GM18511 (cell line): ENCODE results near the gene NECAB2.
"Not testable (repeated sequence)": the region's sequence is repeated elsewhere in the genome, so short reads cannot be mapped to it uniquely, and the experiment has no call there.

ENCODE experiments used
- ATAC-seq: cut with Tn5 transposase; IDR thresholded peaks from one replicate; pipeline ENCODE4 v1.9.1; 2021; ENCODE audit warnings: mild to moderate bottlenecking, moderate library complexity; ENCODE audit not compliant: unreplicated experiment

NECAB2 gene

DNA sequence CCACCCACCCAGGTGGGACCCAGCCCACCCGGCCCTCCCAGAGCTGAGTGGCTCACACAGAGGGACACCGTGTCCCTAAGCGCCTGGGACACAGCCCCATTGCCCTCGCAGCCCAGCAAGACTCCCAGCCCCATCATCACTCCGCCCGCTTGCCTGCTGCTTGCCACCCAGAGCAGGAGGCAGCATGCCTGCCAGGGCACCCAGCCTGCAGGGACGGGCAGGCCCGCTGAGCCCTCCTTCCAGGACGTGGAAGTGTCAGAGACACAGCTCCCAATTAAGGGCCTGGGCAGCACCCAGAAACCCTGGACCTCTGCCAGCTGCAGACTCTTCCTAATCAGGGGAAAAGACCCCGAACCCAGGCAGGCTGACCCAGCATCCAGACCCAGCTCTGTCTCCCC, 32.2 kb upstream of the NECAB2 start:
- ATAC-seq: no peak

DNA sequence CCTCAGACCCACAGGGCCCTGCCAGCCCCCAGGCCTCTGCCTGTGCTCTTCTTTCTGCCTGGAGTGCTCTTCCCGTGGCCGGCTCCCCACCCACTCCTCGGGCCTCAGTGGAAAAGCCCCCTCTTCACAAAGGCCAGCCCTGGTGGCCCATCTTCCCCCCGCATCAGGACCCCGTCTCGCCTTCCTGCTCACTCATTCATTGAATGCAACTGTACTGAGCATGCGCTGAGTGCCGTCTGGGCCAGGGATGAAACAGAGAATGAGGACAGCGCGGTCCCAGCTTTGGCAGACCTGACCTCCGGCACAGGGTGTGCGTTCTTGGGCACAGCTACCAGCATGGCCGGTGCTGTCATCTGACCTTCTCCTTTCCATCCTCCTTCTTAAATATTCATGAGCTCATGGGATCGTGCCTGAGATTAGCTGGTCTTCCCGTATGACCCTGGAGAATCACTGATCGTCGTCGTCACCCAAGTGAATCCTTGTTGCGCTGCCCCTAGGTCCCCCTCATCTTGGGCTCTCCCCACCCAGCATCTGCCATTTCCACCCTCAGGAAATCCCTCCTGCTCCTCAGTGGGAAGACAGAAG, 31.4 kb upstream of the NECAB2 start:
- no peak for ATAC-seq

DNA sequence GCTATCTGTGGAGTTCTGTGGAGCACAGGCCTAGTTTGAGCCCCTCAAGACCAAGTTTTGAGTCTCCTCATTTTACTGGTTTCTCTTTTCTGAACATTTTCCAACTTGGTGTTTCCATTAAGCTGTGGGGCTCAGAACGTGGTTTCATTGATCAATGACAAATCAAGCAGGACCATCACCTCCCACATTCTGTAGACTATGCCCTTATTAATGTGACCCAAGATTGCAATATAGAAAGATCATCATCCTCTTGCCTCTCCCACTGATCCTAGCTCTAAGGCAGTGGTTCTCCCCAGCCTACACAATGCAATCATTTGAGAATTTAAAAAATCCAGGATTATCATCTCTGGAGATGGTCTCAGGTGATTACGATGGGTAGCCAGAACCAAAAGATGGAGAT, 30.8 kb upstream of the NECAB2 start:
- no peak for ATAC-seq

DNA sequence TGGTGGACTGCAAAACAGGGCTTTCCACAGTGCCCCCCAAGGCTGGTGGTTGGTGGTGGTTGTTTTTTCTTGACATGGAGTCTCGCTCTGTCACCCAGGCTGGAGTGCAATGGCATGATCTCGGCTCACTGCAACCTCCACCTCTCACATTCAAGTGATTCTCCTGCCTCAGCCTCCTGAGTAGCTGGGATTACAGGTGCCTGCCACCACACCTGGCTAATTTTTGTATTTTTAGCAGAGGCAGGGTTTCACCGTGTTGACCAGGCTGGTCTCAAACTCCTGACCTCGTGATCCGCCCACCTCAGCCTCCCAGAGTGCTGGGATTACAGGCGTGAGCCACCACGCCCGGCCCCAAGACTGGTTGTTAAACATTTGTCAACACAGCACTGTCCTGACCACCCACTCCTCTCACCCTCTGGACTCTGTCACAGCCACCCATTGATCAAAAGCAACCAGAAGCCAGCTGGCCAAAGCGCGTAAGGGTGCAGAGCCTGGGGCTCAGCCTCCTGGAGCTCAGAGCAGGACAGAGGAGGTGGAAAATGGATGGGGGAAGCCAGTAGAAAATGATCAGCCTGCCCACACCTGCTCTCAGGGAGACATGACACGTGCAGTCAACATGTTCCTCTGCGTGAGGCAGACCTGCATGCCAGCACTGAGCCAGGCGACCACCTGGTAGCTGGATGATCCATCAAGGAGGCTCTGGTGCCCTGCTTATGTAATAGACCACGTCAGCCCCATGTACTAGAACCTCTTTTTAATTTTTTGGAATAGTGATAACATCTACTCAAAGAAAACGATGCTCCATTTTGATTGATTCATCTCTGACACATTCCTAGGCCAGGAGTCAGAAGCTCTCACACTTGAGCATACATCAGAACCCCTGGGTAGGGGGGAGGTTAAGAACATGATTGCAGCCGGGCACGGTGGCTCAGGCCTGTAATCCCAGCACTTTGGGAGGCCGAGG, 29.8 kb upstream of the NECAB2 start:
- ATAC-seq: no peak

DNA sequence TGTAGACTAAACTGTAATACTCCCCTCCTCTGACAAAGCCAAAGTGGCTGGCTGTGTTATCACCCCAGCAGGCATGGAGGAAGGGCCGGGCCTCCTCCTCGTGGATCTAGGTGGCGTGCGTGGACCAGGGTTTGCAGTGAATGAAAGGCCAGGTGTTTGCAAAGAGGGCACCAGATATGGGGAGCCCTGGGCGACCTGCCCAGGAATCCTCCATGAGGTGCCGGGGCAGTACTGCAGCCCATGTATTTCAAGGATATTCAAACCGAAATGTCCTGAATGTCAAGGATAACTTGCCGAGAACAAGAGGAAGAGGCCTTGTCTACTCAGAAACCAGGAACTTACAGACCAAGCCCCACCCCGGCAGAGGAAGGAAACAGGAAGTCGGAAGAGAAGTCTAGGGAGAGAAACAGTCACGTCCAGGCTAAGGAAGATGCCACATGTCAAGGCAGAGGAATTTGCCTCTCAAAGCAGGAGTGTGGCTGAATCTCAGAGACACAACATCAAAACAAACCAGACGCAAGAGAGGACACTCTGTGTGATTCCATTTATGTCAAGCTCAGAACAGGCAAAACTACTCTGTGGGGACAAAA, 28.7 kb upstream of the NECAB2 start:
- ATAC-seq: no peak

DNA sequence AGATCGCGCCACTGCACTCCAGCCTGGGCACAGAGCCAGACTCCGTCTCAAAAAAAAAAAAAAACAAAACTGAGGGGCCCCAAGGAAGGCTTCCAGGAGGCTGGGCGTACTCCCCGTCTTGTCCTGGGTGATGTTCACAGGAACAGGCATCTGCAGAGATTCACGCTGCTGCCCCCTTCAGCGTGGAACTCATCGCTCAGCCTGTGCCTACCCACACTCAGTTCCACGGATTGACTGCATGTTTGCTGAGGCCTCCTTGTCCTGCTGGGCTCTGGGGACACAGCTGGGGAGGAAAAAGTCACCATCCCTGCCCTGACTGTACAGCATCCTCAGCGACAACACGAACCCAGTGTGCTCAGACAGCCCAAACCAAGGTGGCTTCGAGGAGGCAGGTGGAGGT, 27.9 kb upstream of the NECAB2 start:
- ATAC-seq: no peak

DNA sequence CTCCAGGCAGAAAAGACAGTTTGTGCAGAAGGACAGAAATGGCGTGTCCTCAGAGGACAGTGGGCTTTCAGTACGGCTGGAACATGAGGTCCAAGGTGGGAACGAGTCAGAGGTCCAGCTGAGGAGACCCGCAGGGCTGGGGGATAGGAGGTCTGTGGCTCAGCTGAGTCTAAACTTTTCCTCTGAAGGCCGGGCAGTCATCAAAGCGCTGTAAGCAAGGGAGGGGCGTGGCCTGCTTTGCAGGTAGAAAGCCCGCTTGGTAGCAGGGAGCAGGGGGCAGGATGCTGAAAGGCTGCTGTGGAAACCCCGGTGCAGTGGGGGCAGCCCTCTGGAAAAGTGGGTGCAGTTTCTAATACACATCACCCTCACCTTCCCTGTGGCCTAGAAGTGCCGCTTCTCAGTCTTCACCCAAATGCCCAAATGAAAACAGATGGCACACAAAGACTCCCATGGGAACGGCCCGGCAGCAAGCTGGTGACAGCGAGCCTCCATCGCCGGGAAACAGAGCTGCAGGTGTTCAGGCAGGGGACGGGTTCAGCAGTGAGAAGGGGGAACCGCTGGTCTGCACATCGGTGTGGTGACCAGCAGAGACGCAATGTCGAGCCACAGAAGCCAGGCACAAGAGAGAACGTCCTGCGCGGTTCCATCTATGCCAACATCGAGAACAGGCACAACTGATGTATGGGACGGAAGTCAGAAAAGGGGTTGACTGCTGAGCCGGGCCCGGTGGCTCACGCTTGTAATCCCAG, 27.2 kb upstream of the NECAB2 start:
- no peak for ATAC-seq

DNA sequence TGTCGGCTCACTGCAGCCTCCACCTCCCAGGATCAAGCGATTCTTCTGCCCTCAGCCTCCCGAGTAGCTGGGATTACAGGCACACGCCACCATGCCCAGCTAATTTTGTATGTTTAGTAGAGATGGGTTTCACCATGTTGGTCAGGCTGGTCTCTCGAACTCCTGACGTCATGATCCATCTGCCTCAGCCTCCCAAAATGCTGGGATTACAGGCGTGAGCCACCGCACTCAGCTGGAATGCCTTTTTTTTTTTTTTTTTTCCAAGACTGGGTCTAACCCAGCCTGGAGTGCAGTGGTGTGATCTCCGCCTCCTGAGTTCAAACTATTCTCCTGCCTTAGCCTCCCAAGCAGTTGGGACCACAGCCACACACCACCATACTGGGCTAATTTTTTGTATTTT, 26.5 kb upstream of the NECAB2 start:
- ATAC-seq: not testable (repeated sequence)

DNA sequence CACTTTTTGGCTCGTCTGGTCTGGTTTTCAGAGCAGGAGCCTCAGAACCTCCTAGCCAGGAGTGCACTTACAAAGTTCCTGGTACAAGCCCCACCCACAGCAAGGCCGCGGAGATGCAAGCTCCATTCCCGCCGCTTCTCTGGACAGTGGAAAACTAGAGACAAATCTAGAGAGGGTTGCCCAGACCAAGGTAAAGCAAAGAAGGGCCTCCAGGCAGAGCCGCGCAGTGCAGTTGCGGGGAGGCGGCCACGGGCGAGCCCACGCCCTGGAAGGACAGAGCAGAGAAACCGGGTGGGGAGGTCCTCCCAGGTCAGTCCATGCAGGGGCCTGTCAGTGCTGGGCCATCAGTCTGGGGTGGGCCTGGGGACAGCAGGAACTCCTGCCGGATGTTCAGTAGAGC, 26.0 kb upstream of the NECAB2 start:
- ATAC-seq: no peak

DNA sequence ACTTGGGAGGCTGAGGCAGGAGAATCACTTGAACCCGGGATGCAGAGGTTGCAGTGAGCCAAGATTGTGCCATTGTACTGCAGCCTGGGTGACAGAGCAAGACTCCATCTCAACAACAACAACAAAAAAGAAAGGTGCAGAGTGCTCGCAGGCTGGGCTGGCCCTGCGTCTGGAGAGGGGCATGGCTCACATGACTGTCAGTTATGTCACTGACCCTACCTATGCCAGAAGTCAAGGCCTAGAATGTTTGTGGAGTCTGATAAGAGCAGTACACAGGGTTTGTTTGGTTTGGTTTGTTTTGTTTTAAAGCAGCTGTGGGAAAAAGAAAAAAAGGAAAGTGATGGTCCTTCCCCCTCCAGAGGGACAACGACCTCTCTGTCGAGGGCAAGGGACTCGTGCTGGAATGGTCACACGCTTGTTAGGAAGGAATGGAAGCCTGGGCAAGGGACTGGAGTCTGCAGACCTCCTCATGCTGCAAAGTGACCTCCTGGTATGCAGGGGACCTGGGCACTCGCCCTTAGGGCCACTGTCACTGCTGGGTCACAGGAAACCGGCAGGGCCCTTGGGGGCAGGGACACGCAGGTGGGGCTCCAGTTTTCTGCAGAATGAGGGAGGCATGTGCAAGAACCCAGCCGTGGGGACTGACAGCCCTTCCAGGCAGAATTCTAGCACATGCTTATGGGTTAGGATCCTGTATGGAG, 25.1 kb upstream of the NECAB2 start:
- no peak for ATAC-seq

DNA sequence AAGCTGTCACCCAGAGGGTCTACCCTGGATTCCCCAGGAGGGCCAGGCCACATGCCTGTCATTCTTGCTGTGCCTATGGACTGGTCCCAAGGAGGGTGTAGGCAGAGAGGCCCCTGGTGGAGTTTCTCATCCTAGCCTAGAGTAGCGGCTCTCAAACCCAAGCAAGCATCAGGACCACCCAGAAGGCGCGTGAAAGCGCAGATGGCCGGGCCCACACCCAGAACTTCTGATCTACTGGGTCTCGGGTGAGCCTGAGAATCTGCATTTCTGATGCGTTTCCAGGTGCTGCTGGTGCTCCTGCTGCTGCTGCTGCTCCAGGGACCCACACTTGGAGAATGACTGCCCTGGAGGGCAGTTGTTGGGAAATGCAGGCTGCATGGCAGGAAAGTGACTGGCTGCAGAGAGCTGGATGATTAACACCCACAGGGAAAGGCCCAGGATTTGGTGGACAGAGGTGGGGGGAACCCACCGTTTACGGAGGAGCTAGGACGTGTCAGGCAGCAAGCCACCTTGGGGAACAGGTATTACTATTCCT, 24.5 kb upstream of the NECAB2 start:
- ATAC-seq: no peak

DNA sequence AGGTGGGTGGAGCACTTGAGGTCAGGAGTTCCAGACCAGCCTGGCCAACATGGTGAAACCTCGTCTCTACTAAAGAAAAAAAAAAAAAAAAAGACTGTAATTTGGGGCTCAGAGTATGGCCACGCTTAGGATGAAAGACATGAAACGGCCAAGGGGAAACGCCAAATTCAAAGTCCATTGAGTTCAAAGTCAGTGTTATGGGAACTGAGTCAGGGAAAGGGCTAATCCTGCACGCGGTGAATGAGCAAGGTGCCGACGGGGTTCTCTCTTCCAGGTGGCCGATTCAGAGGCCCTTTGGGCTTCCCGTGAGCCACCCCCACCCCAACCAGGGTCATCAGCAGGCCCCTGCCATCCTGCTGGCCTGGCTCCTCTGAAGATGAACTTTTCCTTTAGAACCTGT, 22.5 kb upstream of the NECAB2 start:
- ATAC-seq: no peak

DNA sequence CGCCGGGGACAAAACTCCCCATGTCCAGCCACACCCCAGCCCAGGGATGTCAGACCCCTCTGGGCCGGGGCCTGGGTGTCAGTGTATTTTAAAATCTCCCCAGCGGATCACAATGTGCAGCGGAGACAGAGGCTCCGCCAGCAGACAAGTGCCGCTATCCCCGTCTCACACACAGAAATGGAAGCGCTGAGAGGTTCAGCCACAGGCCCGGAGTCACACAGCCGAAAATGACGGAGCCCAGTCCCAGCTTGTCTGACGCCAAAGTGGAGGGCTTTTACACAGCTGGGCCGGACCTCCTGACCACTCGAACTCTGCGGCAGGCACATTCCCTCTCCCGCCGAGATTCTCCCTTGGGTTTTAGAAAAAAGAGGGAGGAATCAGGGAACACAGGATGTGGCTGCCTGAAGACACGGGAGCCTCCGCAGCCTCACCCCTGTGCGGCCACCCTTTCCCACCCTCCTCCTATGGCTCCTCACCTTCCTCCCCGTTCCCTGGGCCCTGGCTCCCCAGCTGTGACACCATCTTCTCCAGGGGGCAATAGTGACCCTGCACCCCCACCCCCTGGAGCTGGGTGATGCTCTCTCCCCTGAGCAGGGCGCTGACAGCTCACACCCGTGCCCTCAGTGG, 21.8 kb upstream of the NECAB2 start:
- no peak for ATAC-seq

DNA sequence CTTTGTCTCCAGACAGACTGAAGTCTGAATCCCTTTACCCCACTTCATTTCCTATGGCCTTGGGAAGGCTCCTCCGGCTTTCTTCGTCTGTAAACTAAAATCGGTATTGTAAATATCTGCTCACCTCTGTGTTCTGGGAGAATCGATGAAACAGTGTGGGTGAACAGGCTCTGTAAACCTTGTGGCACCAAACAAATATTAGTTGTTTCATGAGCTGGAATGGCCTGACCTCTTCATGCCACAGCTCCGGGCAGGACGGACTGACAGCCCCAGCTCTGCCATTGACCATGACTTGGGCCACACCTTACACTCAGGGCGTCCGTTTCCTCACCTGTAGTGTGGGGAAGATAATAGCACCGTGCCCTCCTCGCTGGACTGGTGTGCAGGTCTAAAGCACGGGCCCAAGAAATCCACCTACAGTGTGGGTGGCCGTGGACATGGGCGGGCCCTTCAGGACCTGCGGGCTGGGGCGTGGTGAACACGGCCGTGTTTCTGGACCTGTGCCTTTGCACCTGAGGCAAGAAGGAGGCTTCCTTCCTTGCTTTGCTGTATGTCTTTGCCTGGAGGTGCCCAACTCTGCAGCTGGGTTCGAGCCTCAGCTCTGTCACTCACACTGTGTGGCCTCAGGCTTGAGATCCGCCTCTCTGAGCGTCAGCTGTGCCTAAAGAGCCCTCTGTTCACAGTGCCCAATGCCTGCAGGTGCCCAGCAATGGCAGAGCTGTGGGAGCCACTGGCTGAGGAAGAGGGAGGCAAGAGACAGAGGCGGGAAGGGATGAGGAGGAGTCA, 21.1 kb upstream of the NECAB2 start:
- ATAC-seq: no peak

DNA sequence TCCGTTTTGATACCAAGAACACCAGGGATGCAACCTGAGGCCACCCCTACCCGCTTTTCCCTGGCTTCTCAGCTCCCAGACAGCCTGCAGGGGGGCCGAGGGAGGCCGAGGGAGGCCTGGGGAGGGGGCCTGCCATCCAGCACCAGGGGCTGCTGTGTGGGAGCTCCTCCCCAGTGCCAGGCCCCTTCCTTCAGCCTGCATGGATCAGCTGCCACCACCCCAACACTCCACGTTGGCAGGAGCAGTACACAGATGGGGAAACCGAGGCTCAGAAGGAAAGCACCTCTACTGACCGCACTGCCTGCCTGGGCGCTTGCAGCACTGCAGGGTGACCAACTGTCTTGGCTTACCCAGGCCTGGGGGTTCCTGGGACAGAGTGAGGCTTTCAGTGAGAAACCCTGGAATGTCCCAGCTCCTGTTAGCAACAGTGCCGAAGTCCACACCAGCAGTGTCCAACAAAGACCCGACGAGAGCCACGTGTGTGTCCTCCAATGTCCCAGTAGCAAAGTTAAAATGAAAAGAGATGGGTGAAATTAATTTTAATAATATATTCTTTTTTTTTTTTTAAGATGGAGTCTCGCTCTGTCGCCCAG, 20.3 kb upstream of the NECAB2 start:
- ATAC-seq: no peak

DNA sequence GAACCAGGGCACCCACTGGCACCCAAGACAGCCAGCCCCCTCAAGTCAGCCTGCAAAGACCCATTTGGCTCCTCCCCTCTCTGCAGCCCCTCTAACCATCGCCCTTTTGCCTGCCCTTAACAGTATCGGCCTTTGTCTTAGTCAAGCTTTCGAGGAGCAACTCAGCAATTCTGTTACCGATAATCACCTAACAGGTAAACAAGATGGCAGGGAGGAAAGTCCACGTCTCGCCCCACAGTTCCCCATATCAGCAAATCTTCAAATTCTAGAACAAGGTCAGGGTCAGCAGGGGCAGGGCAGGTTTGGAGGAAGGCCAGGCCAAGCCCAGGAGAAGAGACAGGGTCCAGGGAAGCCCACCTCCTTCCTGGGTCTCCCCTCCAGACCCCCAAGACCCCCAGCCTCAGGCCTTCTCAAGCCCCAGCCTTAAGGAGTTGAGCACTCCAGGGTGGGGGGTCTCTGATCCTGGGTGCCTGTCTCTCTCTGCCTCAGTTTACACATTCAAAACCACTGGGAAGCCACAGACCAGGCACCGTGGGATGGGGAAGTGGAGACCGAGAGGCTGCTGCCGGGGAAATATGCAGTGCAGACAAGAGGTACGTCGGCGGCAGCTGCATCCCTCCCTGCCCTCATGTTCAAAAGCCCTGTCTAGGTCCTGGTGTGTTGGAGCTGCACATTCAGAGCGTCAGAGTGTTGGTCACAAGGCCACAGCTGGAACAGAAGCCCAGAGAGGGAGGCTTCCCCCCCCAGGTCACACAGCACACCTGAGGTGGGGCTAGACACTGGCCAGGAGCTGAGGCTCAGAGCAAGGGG, 18.9 kb upstream of the NECAB2 start:
- ATAC-seq: no peak

DNA sequence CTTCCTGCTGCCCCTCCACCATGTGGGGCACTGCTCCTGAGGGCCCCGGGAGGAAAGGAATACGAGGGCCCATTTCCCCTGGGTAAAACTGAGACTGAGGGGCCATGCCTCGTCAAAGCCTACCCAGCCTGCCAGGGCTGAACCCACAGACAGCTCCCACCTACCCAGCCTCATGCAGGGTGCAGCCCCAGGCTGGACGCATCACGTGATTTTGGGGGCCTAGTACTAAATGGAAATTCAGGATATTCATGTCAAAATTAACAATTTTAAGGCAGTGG, 18.4 kb upstream of the NECAB2 start:
- no peak for ATAC-seq

DNA sequence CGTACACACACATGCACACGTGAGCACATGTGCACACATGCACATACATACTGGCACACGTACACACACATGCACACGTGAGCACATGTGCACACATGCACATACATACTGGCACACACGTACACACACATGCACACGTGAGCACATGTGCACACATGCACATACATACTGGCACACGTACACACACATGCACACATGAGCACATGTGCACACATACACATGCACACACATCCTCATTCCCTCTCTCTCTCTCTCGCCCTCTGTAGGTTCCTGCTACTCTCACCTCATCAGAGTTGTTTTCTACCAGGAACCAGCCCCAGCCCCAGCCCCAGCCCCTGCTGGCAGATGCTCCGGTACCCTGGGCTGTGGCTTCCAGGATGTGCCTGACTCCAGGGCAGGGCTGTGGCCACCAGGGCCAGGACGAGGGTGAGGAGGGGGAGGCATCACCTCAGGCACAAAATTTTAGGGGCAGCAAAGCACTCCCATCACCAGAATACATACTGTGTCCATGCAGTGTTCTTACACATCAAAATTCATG, 17.1 kb upstream of the NECAB2 start:
- not testable (repeated sequence) for ATAC-seq
